ENCODE results near the gene MSH3. TPM values are rescaled to one million over a fixed set of nuclear protein-coding genes. Genes with fewer than 3 reads are reported as not detected.
"Not testable (repeated sequence)": the region's sequence is repeated elsewhere in the genome, so short reads cannot be mapped to it uniquely, and the experiment has no call there.

MSH3 gene
- total RNA-seq, 1 donor from 2014 or later: 8.7 TPM

GRCh38 chr5:80659106-80659505 is 4.7 kb downstream of the MSH3 start:
- no peak for DNase-seq

GRCh38 chr5:80660661-80661060 is 6.2 kb downstream of the MSH3 start:
- not testable (repeated sequence) for DNase-seq

GRCh38 chr5:80662108-80662507 is 7.7 kb downstream of the MSH3 start:
- DNase-seq: no peak

- DNase-seq: no peak
Measured at GRCh38 chr5:80665057-80665456, 10.6 kb downstream of the MSH3 start.

GRCh38 chr5:80667384-80667783 is 12.9 kb downstream of the MSH3 start:
- DNase-seq: no peak

GRCh38 chr5:80668016-80668969 is 13.8 kb downstream of the MSH3 start:
- no peak for DNase-seq

- peak; percentile 86 for DNase-seq
Measured at GRCh38 chr5:80672140-80672736, 17.8 kb downstream of the MSH3 start.

- DNase-seq: no peak
Measured at GRCh38 chr5:80676706-80677105, 22.3 kb downstream of the MSH3 start.

GRCh38 chr5:80686757-80687156 is 32.3 kb downstream of the MSH3 start:
- peak; percentile 43 for DNase-seq

GRCh38 chr5:80688648-80689420 is 34.4 kb downstream of the MSH3 start:
- DNase-seq: no peak

GRCh38 chr5:80689627-80690026 is 35.2 kb downstream of the MSH3 start:
- no peak for DNase-seq

- DNase-seq: no peak
Measured at GRCh38 chr5:80695666-80696065, 41.2 kb downstream of the MSH3 start.

GRCh38 chr5:80696450-80696849 is 42.0 kb downstream of the MSH3 start:
- DNase-seq: no peak

- no peak for DNase-seq
Measured at GRCh38 chr5:80697100-80697499, 42.6 kb downstream of the MSH3 start.

- DNase-seq: no peak
Measured at GRCh38 chr5:80698369-80698768, 43.9 kb downstream of the MSH3 start.

- no peak for DNase-seq
Measured at GRCh38 chr5:80701597-80701996, 47.1 kb downstream of the MSH3 start.

GRCh38 chr5:80703291-80703690 is 48.8 kb downstream of the MSH3 start:
- no peak for DNase-seq

GRCh38 chr5:80703747-80704146 is 49.3 kb downstream of the MSH3 start:
- no peak for DNase-seq

GRCh38 chr5:80704221-80704620 is 49.8 kb downstream of the MSH3 start:
- no peak for DNase-seq

GRCh38 chr5:80705216-80705769 is 50.8 kb downstream of the MSH3 start:
- DNase-seq: no peak

GRCh38 chr5:80705801-80706200 is 51.3 kb downstream of the MSH3 start:
- DNase-seq: no peak

GRCh38 chr5:80706835-80707447 is 52.5 kb downstream of the MSH3 start:
- DNase-seq: no peak

GRCh38 chr5:80707645-80708044 is 53.2 kb downstream of the MSH3 start:
- no peak for DNase-seq
